Posterior vena cava (tissue), 2 donors: ENCODE results near the gene BRF1. TPM values are rescaled to one million over a fixed set of nuclear protein-coding genes. Genes with fewer than 3 reads are reported as not detected.
"Not testable (repeated sequence)": the region's sequence is repeated elsewhere in the genome, so short reads cannot be mapped to it uniquely, and the experiment has no call there.

Experiments used
- DNase-seq: peaks from one replicate; pipeline ENCODE4 v3.0.0-alpha.2; 2020; ENCODE audit warnings: low spot score
- intact Hi-C, 2 donors: fragments of 100-400 bp; cut with DNase I; formaldehyde crosslinking; loops; one replicate each; pipeline versions ENCODE4 v1.14.1 to v1.14.2; 2022 to 2023
- total RNA-seq, 2 donors: library from RNA; stranded (reverse); fragmentation: NEBNext Ultra II Directional; extraction: Animal tissue kit (Norgen Biotek cat#: 25700); gene quantifications; one replicate each; pipeline ENCODE4 v1.2.1, GENCODE V29; 2021
- donor health status: DM: yes; HTN: yes; CAD: no.
- donor health status: DM: yes; HTN: yes; CAD: no.

Gene BRF1
- total RNA-seq, 2 donors from 2014 or later = 18.8 to 19.4 TPM

DNA sequence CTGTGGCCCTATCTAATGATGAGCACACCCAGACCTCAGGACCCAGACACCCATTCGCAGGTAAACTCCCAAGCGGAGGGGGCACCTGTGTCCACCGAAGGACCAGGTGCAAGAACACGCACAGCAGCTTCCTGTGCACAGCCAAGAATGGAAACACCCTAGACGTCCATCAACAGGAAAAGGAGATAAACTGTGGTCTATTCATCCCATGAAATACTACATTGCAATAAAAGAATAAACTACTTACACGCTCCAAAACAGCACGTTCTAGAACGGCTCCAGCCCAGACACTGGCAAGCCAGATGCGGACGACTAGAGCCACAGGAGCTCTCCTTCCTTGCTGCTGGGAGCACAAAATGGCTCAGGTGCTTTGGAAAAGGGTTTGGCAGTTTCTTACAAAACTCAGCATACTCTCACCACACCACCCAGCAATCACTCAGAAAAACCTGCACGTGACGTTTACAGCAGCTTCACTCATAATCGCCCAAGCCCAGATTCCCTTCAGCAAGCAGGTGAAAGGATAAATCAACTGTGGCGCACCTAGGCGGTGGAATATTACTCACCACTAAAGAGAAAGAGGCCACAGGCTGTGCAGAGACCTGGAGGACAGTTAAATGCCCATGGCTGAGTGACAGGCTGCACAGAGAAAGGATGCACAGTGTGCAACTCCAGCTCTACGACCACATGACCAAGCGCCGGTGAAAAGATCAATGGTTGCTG, 21.0 kb downstream of the BRF1 start:
- intact Hi-C loops = loop anchor here in 1 of 2 donors (10.0 kb wide), 1 partner anchor 185 kb away; no protein-coding TSS in a partner anchor
- DNase-seq = no peak

DNA sequence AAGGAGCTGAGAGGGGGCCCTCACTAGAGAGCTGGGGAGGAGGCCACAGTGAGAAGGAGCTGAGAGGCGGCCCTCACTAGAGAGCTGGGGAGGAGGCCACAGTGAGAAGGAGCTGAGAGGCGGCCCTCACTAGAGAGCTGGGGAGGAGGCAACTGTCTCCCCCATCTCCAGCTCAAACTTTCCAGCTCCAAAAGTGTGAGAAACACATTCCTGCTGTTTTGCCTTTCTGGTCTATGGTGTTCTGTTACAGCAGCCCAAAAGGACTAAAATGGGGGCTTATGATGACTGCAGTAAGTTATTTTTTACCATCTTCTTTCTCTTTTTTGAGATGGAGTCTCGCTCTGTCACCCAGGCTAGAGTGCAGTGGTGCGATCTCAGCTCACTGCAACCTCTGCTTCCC, 23.4 kb downstream of the BRF1 start:
- intact Hi-C loops, DNase-seq: not testable (repeated sequence)

DNA sequence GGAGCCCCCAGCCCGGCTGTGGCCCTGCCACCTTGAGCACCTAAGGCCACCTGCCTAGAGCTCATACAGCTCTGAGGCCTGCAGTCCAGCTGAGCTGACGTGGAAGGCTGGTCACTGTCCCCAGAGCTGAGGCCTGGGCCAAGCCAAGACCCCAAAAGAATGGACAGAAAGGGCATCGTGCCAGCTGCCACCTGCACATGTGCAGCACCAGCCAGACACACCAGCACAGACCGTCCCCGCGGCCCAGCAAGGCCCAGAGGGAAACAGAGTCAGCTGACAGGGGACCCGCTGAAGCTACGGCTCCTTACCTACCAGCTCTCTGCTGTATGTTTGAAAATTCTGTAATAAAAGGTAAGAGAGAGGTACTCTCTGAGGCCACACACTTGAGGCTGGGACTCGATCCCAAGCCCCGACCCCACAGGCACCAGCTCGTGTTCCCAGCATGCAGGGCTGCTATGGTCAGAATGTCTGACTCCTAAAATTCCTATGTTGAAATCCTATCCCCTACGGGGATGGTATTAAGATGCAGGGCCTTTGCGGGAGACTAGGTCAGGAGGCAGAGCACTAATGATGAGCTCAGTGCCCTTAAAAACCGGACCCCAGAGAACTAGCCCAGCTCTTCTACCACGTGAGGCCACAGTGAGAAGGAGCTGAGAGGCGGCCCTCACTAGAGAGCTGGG, 25.4 kb downstream of the BRF1 start:
- no peak for DNase-seq

DNA sequence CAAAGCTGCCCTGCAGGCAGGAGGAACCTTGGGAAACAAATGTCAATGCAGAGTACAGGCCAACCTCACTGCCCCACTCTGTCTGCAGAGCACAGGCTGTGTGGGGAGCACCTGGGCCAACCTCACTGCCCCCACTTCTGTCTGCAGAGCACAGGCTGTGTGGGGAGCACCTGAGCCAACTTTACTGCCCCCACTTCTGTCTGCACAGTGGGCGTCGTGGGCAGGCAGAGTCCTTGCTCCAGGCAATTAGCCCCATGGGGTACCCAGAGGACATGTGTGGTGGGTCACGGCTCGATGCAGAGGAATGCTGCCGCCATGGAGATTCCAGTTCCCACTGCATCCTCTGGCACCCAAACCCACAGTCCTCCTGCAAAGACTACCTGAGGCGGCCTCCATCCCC, 26.2 kb downstream of the BRF1 start:
- intact Hi-C loops = no loop called here
- no peak for DNase-seq

More for the DNA sequence above, 25.4 kb downstream of the BRF1 start:
- intact Hi-C loops = no loop called here

DNA sequence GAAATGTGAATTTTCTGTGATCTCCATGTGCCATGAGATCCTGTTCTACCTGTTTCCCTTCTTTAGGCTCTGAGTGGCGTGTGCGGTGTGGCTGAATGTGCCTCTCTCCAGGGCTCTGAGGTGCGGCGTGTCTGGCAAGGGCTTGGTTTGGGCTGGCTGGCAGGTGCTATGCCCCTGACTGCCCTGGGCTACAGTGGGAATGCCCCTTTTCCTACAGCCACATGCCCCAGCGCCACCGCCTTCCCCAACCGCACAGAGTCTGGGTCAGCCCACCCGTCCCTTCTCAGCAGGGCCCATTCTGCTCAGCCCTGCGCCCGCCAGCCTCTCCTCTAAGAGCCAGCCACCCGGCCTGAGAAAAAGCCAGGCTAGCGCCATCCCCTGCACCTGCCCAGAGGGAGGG, 27.7 kb downstream of the BRF1 start:
- intact Hi-C loops = no loop called here
- peak; percentile 76 for DNase-seq

DNA sequence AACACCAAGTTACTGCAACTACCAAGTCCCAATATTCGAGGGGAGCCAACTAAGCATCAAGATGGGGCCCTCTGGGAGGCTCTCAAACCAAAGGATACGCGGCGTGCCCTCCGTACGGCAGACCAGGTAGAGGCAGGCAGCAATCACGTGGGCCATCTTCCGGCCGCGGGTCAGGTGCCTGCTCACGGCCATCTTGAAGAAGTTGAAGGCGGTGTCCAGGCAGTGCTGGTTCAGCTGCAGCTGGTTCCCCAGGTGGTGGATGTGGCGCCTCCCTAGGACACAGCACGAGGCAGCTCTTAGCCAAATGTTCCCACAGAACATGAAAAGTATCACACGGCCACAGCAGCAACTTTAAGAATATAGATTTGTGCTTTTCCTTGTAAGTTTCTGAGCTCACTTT, 28.2 kb downstream of the BRF1 start:
- intact Hi-C loops = no loop called here
- no peak for DNase-seq

DNA sequence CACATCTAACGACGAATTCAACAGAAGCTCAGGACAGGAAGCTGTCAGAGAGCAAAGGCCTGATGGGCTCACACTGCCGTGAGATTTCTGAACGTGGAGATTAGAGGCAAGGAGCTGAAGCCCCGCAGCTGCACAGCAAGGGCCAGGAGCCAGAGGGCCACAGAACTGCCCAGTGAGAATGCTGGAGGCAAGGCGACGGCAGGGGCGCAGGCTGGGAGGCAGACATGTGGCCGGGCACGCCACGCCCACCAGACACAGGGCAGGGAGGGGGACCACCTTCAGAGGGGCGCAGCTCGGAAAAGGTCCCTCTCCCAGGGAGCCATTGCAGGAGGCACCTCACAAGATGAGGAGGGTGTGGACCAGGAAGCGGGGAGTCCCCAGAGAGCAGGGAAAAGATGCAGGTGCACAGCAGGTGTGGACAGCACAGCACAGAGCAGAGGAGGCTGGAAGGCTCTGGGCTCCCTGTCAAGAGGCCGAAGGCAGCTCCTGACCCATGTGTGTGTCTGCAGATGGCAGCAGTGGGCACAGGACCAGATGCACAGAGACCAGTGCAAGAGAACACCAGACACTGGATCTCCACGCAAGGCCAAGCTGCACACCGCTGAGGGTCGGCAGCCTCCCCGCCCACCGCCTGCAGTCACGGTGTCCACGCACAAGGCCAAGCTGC, 29.4 kb downstream of the BRF1 start:
- intact Hi-C loops = no loop called here
- peak; percentile 74 for DNase-seq

DNA sequence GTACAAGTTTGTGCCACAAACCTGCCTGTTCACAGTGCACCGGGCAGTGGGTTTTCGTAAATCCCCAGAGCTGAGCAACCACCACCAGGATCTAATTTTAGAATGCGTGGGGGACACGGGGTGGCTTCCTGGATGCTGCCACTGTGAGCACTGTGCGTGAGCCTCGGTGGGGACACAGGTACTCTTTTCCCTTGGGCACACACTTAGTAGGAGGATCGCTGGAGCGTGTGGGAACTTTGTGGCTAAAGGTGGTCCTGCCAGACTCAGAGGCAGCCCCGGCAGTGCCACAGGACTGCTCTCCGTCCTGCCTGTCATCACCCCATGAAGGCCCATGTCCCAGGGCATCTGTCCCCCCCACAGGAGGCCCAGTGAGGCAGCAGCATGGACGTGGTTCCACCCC, 31.4 kb downstream of the BRF1 start:
- peak; percentile 51 for DNase-seq
- intact Hi-C loops = no loop called here

DNA sequence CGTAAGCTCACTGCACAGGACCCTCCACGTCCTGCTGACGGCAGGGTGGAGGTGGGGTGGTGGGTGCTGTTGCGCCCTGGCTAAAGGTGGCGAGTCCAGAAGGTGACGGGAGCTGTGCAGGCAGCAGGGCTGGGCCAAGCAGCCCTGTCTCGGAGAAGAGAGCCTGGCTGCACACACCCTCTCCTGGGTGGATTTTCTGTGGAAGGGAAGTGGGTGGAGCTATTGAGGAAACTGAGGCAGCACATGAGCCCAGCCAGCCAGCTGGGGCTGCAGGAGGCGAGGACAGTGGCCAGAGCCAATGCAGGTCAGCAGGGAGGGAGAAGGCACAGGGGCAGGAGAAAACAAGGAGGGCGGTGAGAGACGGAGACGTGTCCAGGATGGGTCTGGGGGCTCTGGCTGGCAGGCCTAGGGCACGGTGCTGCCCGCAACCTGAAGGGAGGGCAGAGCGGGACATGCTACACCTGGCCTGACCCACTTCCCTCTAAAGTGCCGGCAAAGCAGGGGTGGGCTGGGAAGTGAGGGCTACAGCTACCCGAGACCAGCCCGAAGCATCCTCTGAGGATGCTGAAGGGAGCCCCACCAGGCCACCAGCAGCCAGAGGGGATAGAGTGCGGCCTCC, 32.0 kb downstream of the BRF1 start:
- DNase-seq = peak; percentile 62
- intact Hi-C loops = no loop called here

DNA sequence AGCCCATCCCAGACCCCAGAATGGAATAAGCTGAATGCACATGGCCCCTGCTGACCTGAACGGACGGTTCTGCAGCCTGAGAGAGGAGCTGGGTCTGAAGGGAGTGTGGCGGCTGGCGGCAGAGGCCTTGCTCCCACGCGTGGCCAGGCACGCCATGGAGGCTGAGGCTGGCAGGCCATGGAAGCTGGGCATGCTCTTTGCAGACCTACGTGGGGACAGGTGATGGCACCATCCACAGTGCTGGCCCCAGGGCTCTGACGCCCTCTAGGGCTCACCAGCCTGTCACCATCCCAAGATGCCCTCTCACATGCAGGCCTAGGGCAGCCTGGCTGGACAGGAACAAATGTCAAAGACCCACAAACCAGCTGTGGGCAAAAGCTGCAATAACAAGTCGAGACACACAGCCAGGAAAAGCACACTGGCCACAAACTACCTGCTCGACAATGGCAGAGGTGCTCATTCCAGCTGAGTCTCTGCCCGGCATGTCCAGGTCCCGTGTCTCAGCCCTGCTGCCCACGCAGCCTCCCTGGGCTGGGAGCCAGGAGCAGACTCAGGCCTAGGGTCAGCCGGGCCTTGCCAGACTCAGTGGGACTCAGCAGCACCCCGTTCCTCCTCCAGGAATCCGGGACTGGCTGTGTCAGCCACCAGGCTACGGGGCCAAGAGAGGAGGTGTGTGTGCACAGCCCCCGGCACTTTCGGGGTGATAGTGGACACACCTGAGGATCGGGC, 32.8 kb downstream of the BRF1 start:
- intact Hi-C loops = no loop called here
- peak; percentile 72 for DNase-seq

DNA sequence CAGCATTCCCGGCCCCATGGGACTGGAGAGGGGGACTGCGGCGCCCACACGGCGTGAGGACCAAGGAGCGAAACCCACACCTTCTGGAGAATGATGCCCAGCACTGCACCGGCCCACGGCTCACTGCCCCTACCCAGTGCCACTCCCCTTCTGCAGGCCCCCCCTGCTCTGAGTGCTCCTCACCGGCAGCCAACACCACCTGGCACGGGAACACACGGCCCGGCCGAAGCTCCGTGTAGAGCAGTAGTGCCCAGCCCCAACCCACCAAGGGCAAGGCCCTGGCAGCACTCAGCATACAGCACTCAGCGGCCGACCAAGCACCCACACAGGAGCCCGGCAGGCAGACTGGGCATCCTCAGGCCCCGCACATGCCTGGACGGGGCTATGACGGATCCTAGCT, 39.0 kb downstream of the BRF1 start:
- intact Hi-C loops = no loop called here
- DNase-seq = peak; percentile 78

DNA sequence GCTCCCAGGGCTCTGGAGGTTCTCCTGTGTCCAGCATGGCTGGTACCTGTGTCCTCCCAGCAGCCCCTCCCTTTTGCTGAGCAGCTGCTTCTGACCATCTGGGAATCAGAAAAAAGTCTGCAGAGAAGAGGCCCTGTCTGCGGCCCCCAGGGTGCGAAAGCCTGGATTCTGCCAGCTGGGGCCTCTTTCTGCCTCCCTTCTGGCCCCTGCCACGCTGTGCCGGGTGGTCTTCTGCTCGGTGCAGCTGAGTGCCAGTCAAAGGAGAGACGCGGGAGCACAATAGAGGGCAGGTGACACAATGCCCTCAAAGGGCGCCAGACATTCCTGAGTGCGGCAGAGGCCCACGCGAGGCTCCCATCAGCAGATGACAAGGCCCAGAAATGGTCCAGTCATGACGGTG, 39.8 kb downstream of the BRF1 start:
- DNase-seq = peak; percentile 63
- intact Hi-C loops = no loop called here

DNA sequence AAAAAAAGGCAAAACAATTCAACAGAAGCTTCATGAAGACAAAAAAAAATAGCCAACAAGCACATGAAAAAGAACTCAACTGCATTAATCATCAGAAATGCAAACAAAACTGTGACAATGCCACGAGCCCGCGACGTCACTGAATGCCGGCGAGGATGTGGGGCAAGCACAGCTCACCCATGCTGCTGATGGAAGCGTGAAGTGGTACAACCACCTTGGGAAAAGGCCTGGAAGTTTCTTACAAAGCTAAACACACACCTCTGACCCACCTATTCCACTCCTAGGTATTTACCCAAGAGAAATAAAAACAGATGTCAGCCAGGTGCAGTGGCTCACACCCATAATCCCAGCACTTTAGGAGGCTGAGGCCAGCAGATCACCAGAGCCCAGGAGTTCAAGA, 42.0 kb downstream of the BRF1 start:
- no peak for DNase-seq
- intact Hi-C loops = no loop called here

DNA sequence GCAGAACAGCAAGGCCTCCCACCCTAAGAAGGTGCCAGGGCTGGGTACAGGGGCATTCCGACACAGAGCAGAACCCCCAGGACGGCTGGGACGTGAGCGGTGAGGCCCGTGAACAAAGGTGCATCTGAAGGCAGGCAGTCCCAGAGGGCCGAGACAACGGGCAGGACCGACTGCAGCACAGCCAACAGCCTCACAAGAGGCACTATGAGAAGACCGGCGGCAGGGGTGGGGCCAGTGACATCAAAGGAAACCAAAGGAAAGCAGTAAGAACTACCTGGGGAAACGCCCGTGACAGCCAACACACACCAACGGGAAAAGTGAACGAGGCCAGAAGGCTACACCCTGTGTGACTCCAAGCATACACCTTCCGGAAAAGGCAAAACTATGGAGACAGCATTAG, 43.3 kb downstream of the BRF1 start:
- DNase-seq = peak; percentile 68
- intact Hi-C loops = no loop called here

DNA sequence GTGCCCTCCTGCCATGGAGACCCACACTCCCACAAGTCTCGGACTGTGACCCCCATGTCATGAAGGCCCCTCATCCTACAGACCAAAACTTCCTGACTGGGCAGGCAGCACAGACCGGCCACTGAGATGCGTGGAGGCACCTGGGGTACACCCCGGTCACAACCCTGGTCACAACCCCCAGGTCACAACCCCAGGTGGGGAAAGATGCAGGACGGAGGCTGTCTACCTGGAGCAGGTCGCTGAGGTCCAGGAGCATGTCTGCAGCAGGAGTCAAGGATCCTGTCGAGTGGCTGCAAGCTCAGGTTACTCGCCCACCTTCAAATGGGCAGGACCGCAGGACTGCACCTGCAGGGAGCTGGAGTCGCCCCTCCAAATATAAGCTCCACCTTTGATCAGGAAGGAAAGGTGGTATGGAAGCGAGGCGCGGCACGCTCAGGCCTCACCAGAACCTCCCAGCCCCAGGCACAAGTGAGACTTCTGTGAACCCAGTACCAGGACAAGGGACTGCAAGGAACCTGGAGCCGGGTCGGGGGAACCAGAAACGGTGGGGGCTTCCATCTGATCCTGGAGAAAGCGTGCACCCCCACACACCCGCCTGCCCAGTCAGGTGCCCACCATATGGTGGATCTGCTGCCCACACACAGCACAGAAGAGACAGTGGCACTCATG, 44.4 kb downstream of the BRF1 start:
- peak; percentile 72 for DNase-seq
- intact Hi-C loops = no loop called here

DNA sequence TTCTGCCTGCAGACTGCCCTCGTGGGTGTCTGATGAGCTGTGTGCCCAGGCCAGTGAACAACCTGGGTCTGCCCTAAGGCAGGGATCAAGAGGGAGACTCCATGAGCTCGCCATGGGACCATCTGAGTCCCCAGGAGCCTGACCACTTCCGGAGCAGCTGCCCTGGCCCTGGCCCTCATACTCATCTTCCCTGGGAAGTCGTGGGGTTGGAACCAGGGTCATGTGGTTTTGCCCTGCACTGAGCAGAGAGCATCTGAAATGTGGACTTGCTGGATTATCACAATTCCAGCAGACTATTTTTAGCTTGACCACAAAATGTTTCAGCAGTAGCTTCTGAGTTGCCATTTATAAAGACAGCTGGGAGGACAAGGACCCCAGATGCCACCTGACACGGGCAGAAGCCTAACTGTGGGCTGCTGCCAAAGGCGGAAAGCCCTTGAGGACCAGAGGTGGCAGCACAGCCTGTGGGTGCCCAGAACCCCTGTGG, 45.7 kb downstream of the BRF1 start:
- no peak for DNase-seq
- intact Hi-C loops = no loop called here

DNA sequence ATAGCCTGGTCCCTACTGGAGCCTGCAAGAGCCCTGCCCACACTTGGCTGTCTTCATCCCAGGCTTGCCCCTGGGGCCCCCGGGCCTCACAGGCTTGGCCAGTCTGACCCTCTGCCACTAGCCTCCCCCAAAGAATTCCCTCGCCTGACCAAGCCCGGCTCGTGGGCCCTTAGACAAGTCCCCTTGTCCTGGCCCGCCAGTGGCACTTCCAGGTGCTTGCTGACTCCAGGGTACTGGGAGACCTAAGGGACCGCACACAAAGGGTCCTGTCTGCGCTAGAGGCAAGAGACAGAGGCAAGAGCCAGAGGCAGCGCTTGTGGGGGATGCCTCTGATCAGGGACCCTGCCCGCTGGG, 47.5 kb downstream of the BRF1 start:
- peak; percentile 79 for DNase-seq
- intact Hi-C loops = no loop called here

DNA sequence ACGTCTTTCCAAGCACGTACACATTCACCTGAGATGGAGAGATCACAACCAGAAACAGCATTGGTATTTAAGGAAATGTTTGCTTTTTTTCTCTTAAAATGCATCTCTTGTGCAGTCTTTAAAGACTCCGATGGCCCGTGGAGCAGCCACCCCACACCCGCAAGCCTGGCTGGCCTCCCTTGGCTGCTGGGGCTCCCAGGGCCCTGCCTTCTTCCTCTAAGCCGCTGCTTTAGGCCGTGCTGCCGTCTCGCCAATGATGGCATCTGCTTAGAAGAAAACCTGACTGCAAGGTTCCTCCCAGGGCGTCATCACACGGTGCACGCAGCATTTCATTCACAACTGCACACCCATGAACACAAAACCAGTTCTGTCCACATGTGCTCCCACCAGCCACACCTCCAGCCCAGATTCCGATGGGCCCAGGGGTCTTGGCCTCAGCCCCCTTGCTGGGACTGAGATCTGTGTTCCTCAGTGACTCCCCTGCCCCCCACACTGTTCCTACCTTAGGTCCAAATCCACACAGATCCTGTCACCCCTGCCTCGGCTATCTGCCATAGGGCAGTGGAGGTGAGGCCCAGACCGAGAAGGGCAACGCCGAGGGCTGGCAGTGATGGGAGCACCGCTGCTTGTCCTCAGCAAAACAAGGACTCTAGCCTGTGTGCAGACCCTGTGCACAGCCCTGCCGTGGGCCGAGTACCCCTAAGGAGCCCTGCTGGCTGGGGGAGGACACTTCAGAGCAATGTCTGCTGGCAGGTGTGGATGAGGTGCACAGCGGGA, 48.1 kb downstream of the BRF1 start:
- intact Hi-C loops = no loop called here
- DNase-seq = peak; percentile 67
